NCI-H526 (cell line): Measurements from ENCODE around the gene SELENOH.

ENCODE experiments used
- DNase-seq, 2 experiments: peaks; one replicate each; lab custom pipeline; 2025; lab: John Stamatoyannopoulos, UW

The SELENOH gene

DNA sequence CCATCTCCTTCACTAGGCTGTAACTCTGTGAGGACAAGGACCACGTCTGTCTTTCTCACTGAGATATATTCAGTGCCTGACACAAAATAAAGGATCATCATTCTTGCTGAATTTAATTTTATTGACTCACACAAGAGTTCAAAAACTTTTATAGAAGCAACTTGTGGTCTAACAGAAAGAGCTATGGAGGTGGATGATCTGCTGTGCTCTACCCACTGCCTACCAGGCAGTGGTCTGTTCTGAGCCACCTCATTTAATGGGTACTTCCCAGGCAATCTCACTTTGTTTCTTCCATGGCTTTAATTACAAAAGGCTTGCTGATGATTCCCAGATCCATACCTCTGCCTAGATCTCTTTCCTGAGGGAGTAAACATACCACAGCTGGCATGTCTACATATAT, 5.6 kb downstream of the SELENOH start:
- DNase-seq, result no peak

DNA sequence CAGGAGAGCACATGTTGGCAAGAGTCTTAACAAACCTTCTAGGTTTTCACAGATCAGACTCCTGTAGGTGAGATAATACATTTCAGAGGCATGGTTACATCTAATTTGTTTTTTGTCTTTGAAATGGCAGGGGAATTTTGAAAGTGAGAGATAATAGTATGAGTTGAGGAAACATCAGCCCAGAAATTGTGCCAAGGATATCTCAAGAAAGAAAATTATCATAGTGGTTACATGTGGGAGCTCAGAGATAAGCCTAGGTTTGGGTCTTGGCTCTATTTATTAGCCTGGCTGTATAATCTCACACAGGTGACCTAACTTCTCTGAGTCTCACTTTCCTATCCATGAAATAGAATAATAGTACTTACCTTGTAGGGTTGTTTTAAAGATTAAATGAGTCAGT, 9.9 kb downstream of the SELENOH start:
- DNase-seq, result no peak

DNA sequence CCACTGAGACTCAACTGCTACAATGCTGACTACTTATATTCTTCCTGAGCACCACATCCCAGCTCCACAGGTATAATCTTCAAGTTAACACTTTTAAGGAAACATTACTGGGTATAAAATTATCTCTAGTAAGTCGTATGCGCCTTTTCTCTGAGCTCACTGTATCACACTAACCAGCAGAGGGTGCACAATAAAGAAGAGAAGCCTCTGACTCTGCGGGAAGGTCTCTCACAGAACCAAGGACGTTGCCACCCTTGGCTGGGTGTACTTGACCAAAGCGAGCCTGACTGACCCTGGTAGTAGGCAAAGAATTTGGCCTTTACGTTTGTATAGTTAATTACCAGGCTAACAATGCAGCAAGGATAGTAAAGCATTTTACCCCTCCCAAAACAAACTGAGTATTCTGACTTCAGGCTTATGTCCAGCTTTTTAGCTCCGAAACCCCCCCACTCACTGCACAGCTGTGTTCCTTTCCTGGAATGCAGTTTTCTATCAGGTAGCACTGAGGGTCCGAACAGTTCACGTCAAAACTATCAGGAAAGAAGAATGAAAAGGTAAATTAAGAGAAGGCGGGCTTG, 10.5 kb downstream of the SELENOH start, which contains the start of gene BTBD18:
BTBD18 (minus strand) TSS at position 144 of the 578 bp plus-strand sequence. CDS start 631 bp downstream, outside the sequence.
- DNase-seq, result peak; percentile 11 to 67

DNA sequence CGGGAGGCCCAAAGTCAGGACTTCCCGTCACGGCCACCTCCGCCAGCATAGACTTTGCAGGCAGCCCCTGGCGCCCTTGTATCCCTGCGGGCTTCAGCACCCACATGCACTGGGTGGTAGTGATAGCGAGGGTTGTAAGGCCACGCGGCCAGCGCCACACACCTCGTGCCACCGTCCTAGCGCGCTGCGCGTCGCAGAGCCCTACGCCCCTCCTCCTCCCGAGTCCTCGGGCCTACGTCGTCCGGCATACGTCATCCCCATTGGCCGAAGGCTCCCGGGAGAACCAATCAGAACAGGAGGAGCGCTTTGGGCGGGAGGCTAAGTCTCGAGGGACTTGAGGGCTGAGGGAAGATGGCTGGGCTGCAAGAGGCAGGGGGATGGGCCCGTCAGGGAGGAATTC, 11.7 kb downstream of the SELENOH start:
- no peak for DNase-seq

DNA sequence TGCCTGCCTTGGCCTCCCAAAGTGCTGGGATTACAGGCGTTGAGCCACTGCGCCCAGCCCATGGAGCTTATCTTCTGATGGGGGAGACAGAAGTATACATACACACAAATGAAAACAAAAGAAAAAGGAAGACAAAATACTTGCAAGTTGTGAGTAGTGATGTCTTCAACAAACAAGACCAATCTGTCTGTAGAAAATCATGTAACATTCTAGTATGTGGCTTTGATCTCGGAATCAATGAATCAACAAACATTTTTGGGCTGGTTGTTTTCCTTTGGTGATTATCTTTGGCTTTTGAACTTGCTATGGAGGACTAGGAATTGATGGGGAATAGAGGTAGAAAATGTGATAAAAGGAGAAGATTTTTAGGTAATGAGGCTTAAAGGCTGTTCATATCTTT, 16.9 kb downstream of the SELENOH start:
- no peak for DNase-seq

DNA sequence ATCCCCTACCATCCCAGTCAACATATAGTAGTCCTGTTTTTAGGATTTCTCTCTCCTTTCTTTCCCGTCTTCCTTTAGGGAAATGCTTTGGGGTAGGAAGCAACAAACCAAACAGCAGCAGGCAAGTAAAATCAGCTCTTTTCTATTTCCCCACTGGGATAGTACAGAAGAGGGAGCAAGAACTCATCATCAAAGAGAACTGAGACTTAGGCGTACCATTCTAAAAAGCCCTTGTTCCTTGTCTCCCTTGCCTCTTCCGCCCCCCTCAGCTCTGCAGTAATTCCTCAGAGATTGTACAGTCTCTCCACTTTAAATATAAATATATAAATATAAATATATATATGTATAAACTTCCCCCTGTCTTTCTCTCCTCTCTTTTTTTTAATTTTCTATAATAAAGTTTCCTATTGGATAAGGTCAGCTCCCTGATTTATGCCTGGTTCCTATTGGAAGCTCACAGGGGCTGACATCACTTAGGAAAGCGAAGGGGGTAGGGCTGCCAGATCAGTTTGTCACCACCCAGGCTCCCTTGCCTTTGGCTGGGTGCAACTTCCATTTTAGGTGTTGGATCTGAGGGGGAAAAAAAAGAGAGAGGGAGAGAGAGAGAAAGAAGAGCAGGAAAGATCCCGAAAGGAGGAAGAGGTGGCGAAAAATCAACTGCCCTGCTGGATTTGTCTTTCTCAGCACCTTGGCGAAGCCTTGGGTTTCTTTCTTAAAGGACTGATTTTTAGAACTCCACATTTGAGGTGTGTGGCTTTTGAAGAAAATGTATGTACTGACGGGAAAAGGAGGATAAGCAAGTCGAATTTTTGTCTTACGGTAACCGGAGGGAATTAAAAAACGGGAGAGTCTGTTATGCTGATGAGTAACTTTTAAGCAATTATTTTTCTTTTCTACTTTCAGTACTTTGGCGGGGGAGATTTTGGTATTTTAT, 20.3 kb downstream of the SELENOH start, which contains the start of gene CTNND1:
CTNND1 (plus strand) TSS at position 502 of the 934 bp plus-strand sequence. CDS start 29,677 bp downstream, outside the sequence.
- DNase-seq, result peak; percentile 97

DNA sequence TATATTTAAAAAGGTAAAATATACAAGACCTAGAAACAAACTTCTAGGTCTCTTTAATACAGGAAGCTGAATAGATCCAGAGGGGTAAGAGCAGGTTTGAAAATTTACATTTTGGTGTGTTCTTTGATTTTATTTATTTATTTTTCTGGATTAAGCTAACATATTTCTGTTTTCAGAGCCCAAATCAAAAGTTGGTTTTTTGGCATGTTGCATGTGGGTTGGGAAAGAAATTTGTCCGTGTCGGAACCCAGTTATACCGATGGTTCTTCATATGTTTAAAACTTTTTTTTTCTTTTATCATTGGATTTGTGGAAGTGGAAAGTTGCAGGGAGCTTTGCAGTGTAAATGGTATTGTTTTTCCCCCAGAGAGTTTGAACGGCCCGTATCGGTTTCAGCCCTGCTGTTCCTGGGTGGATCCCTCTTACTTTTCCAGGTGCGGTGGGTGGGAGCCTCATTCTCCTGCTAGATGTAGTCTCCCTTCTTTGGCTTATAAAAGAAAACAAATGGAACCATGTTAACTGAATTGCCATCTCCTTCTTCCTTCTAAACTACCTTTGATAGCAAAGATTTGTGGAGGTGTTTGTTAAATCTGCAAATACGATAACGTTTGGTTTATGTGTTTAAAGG, 21.1 kb downstream of the SELENOH start:
- DNase-seq, result peak in 1 of 2 experiments; percentile 54

DNA sequence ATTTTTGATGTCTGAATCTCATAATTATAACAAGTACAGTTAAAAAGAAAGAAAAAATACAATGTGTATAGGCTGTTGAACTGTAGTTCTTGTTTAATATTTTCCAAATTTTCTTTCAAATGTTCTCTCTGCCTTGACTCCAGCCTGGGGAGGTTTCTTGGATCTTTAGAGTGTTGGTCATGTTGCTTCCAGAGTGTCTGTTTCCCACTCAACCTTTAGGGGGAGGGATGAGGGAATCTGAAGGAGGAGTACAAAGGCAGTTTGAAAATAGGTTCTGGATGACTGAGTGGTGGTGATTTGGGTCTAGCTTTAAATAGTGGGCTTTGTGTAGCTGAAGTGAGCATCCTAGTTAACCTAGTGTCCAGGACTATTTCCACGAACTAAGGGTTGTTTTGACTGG, 22.3 kb downstream of the SELENOH start:
- peak; percentile 50 to 59 for DNase-seq

DNA sequence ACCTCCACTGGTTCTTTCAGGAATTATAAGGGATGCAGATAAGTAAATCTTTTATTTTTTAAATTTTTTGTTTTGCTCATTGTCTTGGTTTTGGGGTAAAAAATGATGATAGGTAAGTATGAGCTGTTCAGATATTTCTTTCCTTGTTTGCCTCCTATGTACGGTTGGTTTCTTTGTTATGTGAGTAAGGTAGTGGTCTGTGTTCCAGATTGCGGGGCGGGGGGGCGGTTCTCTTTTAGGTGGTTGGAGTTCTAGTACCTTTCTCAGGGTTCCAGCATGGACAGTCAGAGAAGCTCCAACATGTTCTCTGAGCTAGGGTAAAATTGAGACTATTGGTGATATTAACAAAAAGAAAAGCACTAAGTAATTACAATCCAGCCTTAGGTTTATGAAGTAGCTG, 22.7 kb downstream of the SELENOH start:
- DNase-seq, result no peak

DNA sequence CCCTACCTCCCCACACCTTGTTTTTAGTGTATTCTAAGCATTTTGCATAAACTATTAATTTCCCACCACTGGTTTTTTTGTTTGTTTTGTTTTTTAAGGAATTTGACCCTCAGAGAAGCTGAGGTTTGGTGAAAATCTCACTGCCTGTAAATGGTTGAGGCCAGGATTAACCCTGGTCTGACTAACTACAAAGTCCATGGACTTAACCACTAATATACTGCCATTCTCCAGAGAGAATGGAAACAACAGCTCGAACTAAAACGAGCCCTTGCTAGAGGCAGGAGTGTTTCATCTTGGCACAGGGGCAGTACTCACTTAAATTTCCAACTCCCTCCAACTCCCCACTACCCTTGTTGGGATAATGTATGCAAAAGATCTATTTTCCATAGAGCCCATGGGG, 23.3 kb downstream of the SELENOH start:
- DNase-seq, result peak; percentile 49 to 72

DNA sequence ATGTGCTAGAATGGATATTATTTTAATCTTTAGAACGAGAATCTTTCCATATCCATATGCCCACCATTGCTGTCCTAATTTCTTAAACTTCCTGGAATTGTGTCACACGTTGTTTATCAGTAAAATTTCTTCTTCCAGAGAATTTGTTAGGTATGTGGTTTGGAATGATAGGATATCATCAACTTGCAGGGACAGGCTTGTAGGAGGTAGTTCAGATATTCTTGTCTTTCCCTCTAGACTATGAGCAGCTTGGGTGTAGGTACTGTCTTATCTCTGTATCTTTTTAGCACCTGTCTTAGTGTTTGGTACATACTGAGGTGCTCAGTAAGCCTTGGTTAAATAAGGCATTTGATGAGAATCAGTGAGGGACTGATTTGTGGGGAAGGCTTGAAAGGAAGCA, 23.7 kb downstream of the SELENOH start:
- DNase-seq, result peak in 1 of 2 experiments; percentile 60

DNA sequence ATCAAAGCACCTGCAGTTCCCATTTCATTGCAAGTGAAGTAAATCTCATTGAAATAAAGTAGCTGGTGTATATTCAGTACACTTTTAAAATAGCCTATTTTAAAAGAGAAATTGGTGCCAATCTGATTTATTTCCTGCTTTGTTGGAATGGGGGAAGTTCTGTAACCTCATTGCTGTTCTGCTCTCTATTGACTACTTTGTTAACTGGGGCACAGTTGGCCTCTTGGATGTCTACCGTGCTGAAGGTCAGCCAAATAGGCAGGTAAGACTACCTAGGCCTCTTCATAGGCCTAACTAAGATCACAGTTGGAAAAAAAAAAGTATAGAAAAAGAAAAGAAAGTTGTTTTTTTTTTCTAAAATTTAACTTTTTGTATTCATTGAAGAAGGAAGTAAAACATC, 29.5 kb downstream of the SELENOH start:
- no peak for DNase-seq

DNA sequence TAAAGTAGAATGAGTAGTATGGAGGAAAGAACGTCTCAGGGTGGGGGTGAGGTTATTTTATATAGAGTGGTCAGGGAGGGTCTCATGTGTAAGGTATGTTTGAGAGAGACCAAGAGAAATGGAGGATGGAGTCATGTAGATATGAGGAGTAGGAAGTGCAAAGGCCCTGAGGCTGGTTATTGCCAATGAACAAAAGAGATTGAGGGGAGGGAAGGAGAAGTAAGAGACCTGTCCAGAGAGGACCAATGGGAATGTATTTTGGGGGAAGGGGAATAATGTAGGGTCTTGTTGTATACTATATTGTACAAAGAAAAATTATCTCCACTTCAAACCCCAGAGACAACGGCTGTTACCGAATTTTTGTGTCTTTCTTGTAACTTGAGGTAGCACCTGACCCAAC, 30.1 kb downstream of the SELENOH start:
- DNase-seq, result no peak

DNA sequence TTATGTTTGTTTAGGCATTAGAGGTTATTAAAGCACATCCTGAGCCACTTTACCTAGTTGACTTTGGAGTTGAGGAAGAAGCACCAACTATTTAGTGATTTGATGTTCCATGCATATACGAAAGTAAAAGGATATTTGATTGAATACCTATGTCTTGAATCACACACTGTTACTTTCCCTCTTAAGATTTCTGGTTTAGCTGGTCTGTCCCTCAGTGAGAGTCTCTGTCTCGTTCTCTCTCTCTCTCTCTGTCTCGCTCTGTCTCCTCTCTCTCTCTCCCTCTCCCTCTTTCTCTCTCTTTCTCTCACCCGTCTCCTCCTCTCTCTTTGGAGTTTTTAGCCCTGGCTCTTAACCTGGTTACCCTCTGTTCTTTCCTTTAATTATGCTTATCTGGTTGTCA, 31.3 kb downstream of the SELENOH start:
- no peak for DNase-seq

DNA sequence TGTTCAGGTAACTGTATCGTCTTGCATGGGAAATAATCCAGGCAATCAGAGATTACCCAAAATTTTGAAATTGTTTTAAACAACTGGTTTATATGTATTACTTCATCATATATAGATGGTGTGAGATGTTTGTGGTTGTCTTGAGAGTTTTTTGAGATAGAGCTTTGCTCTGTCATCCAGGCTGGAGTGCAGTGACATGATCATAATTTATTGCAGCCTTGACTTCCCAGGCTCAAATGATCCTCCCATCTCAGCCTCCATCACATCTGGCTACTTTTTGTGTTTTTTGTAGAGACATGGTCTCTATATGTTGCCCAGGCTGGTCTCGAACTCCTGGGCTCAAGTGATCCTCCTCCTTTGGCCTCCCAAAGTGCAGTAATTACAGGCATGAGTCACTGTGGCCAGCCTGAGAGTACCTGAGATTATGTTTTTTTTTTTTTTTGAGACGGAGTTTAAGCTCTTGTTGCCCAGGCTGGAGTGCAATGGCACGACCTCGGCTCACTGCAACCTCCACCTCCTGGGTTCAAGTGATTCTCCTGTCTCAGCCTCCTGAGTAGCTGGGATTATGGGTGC, 31.8 kb downstream of the SELENOH start:
- DNase-seq, result no peak

DNA sequence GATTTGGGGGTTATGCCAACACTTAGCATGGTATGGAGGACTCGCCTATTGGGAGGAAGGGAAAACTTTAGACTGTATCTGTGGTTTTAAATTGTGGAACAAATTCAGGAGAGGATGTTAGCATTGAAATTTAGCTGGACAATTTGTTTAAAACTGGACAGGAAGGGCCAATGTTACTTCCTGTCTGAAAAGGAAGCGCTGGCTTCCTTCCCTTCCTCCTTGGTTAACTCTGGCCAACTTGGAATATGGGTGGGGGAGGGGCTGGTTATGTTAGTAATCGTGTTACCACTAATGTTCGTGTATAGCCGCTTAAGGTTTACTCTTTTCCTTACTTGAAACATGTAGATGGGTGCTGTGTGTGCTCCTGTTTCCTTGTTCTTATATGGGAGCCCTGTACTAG, 34.2 kb downstream of the SELENOH start:
- DNase-seq, result no peak

DNA sequence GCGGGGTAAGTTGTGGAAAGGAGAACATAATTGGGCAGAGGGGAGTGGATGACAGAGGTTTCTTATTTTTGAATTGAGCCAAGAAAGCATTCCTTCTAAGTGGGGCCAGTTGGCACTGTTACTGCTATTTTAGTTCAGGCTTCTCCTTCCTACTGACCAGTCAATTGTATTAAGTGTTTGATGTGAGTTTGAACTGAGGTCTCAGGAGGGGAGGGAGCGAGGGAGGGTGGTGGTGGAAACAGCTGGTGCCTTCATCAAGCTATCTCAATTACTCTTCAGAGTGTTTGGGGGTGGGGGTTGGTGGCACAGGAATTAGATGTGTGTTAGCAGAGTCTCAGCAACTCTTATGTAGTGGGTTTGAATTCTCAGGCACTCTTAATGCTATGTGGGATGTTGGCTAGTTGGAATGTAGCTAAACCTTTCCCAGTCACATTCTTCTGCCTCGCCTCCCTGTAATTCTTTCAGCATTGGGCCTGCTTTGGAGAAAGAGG, 34.8 kb downstream of the SELENOH start:
- no peak for DNase-seq

DNA sequence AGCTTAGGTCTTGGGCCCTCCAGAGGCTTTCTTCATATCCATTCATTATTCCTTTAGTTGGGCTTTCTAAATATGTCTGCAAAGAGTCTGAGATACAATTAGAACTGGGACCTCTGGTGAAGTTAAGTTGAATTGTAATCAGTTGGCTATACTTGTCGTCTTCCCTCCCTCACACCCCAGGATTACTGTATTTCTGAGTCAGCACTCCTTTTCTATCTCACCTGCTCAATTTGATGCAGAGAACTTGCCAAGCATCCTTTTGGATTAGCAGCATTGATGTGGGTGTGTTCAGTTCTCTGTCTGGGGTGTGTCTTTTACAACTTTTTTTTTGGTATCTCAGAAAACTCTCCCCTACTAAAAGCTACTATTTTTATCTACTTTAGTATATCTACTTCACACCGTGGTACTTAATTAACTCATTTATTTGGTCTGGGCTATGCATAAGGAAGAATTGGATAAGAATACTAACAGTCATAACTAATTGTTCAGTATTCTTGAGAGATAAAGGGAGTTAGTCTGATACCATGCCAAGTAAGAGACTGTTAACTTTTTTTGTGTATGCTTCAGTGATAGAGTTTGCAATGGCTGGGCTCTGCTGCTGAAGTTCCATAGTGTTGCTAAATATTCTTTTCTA, 35.4 kb downstream of the SELENOH start:
- no peak for DNase-seq

DNA sequence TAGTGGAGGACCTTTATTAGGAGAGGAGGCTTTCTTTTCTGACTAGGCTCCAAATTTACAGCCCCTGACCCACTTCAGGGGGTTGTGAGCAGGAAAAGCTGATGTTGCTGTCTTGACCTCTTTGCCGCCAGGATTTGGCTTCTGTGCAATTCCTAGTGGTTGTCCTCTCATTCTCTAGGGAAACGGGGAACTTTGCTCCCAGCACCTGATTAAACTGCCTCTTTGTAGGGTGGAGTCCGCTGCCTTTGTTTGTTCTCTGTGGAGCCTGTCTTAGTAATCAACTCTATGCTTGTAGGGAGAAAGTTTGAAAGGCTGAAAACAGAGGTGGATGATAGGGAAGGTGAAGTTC, 36.7 kb downstream of the SELENOH start:
- peak; percentile 38 to 74 for DNase-seq

DNA sequence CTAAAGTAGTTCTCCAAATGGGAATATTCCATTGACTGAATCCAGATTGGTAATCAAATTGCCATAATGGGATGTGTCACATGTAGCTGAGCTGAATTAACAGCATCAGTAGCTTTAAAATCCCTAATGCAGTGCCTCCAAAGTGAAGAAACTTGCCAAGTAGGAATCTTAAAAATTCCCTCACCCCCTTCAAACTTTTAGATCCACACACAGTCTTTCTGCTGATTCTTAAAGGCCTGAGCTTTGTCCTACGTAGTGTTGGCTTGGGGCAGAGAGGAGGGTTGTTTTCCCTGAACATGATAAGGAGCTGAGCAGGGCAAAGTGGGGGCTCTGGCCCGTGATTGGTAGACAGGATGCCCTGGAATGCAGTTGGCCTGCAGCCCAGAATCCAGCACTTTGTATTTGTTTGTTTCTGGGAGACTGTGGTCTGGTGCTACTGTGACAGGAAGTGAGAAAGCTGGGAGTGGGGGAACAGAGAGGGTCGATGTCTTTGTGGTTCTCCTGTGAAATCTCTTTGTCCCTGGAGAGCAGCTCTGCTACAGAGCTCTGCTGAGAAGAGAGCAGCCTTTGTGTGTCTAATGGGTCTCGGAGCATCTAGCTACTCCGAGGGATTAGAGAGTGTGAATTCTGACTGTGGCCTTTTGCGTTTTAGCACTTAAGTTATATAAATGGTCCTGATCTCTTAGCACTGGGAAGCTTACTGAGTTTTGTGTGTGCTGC, 37.2 kb downstream of the SELENOH start:
- DNase-seq, result peak; percentile 80 to 85

DNA sequence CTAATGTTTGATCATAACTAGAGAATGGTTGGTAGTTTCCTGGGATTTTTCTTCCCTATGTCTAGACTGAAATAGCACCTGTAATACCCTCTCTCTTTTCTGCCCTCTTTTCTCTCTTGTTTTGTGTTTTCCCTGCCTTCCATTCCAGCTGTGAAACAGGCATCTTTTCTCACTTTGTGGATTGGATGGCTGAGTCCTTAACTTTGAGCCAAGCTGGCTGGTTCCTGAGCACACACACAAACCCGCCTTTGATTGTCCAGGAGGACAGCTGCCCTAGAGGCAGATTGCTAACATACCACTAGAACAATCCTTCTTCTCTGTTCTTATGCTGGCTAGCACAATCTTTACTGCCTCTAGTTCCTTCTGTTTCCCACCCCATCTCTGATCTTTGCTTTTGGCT, 38.0 kb downstream of the SELENOH start:
- no peak for DNase-seq
